Measurements from ENCODE around the gene TNNI2. TPM values are rescaled to one million over a fixed set of nuclear protein-coding genes. Genes with fewer than 3 reads are reported as not detected.
A peak's percentile ranks its signal among the peaks of the same experiment; 100 is the strongest.

The TNNI2 gene
- total RNA-seq, 1 experiment from 2014 or later, result not detected

DNA sequence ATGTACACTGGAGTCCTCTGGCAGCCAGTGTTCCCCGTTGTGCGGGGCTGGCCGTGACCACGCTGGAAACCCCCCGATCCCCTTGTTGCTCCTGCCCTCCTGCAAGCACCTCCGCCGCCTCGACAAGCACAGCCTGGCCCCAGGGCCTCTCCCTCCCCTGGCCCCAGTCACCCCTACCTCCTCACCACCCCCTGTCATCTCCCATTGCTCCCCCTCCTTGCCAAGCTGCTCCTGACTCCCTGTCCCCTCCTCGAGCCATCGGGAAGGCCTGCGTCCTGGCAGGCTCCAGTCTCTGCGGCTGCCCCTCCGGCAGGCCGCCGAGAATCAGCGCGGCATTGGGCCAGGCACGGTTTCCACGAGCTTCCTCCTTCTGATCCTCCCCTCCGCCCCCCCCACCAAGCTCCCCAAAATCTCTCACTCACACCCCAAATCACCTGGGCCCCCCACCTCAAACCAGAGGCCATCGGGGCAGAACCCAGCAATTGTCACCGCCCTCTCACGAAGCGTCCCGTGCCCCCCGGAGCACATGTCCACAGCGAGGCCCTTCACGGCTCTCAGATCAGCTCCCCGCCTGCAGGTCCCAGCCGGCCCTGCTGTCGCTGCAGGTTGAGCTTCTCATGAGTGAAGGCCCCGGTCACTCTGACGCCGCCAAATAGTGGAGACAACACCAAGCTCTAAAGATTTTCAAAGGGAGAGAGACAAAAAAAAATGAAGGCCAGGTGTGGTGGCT, 8.4 kb downstream of the TNNI2 start:
- Mint-ChIP-seq H3K4me1 (peaks cover 2 to 7% of the 10 kb centered on the region in 2 experiments; a peak in 3 of 4 replicates), H3K36me3 (ENCODE audit: insufficient read depth in 1 of 3, low read depth in 3 of 3) (no peaks in the 10 kb centered on the region), H3K27ac (peak overlapping the region in 2 of 3 experiments; percentile 57 to 89; a peak in 2 of 7 replicates), H3K27me3 (ENCODE audit: low read depth) (peaks cover 27% of the 10 kb centered on the region), H3K9me3 (no peaks in the 10 kb centered on the region), H3K4me3 (no peak overlapping the region)
- WGBS (ENCODE audit: extremely low coverage, insufficient read length, low lambda C conversion rate), result no CpG with 5 or more reads among the region's 34 CpGs
- H2AK5ac ChIP-seq (ENCODE audit: insufficient read length, low read length), result no peak overlapping the region
- no peak overlapping the region for H3K4me2 ChIP-seq (ENCODE audit: insufficient read depth, insufficient read length, low read length)
- no peak overlapping the region for H2BK12ac ChIP-seq (ENCODE audit: insufficient read length, low read depth, low read length)
- H3K18ac ChIP-seq (ENCODE audit: insufficient read length, low read depth, low read length), result no peak overlapping the region
- no peak overlapping the region for H2BK5ac ChIP-seq (ENCODE audit: insufficient read length, low read length)
- no peak overlapping the region; the same call in 1 of the 2 replicates for H3K14ac ChIP-seq (ENCODE audit: insufficient read depth, low read length)
- H3K23ac ChIP-seq (ENCODE audit: insufficient read length, low read depth, low read length), result no peak overlapping the region
- H3K79me2 ChIP-seq (ENCODE audit: insufficient read depth, low read length), result no peaks in the 10 kb centered on the region
- no peaks in the 10 kb centered on the region for H3K79me1 ChIP-seq (ENCODE audit: insufficient read depth, low read depth, low read length, poor library complexity, severe bottlenecking)
- H3K9ac ChIP-seq (ENCODE audit: extremely low read depth, insufficient read length, low read length), result no peak overlapping the region
- no peak for DNase-seq
- H3K23me2 ChIP-seq (ENCODE audit: insufficient read length, low read depth, low read length, poor library complexity, severe bottlenecking), result no peaks in the 10 kb centered on the region
- H2BK15ac ChIP-seq (ENCODE audit: low read depth, low read length), result no peak overlapping the region
- no peaks in the 10 kb centered on the region for H3K9me3 ChIP-seq (ENCODE audit: control insufficient read depth, low read depth, low read length)
- TF ChIP-seq, protein P1, sequence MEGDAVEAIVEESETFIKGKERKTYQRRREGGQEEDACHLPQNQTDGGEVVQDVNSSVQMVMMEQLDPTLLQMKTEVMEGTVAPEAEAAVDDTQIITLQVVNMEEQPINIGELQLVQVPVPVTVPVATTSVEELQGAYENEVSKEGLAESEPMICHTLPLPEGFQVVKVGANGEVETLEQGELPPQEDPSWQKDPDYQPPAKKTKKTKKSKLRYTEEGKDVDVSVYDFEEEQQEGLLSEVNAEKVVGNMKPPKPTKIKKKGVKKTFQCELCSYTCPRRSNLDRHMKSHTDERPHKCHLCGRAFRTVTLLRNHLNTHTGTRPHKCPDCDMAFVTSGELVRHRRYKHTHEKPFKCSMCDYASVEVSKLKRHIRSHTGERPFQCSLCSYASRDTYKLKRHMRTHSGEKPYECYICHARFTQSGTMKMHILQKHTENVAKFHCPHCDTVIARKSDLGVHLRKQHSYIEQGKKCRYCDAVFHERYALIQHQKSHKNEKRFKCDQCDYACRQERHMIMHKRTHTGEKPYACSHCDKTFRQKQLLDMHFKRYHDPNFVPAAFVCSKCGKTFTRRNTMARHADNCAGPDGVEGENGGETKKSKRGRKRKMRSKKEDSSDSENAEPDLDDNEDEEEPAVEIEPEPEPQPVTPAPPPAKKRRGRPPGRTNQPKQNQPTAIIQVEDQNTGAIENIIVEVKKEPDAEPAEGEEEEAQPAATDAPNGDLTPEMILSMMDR (conservative IDR thresholded peaks at IDR 0.05), result no peak
- no peaks in the 10 kb centered on the region for H4K20me1 ChIP-seq (ENCODE audit: control insufficient read depth, insufficient read depth, insufficient read length)
- no peak overlapping the region for H4K8ac ChIP-seq (replicated peaks; ENCODE audit: insufficient read length, low read depth, low read length)
- H2AFZ ChIP-seq (ENCODE audit: low read length), result no peak overlapping the region
- H3K4me1 ChIP-seq (ENCODE audit: insufficient read depth, low read length), result no peaks in the 10 kb centered on the region
- H3K27ac ChIP-seq (ENCODE audit: insufficient read length, low read depth, low read length), result no peak overlapping the region
- H3T11ph ChIP-seq (ENCODE audit: low read length), result no peak overlapping the region
- H3K4ac ChIP-seq (ENCODE audit: low read depth, low read length), result no peak overlapping the region
- H4K5ac ChIP-seq (ENCODE audit: insufficient read length, low read depth, low read length), result no peak overlapping the region
- no peak overlapping the region for H2BK120ac ChIP-seq (ENCODE audit: low read depth, low read length, poor library complexity, severe bottlenecking)
- H4K91ac ChIP-seq (ENCODE audit: insufficient read length, low read depth, low read length), result no peak overlapping the region
- H3K27me3 ChIP-seq (ENCODE audit: insufficient read depth, low read length), result no peaks in the 10 kb centered on the region
- no peak overlapping the region for H2BK20ac ChIP-seq (ENCODE audit: low read depth, low read length, poor library complexity, severe bottlenecking)
- H3K56ac ChIP-seq (ENCODE audit: insufficient read length, low read depth, low read length), result no peak overlapping the region

Measured in H9 (cell line).